Stimulated activated naive CD8-positive, alpha-beta T cell treated with anti-CD3 and anti-CD28 coated beads, Interleukin-15, Interleukin-2, amounts not matched to agents 100 ng/mL and 50 ng/mL, for 24 hours (primary cell): ENCODE results near the gene EIF5A2.
"Not testable (repeated sequence)": the region's sequence is repeated elsewhere in the genome, so short reads cannot be mapped to it uniquely, and the experiment has no call there.

Experiments
- H3K27ac Mint-ChIP-seq: one replicate; pipeline ENCODE4 v1.8.0; 2021; ENCODE audit warnings: mild to moderate bottlenecking, mixed read lengths
- H3K27me3 Mint-ChIP-seq: one replicate; pipeline ENCODE4 v1.8.0; 2021; ENCODE audit warnings: mixed read lengths
- H3K36me3 Mint-ChIP-seq: one replicate; pipeline ENCODE4 v1.8.0; 2021; ENCODE audit warnings: low read depth, mixed read lengths
- H3K4me1 Mint-ChIP-seq: one replicate; pipeline ENCODE4 v1.8.0; 2021; ENCODE audit warnings: low read depth, mixed read lengths
- H3K4me3 Mint-ChIP-seq: one replicate; pipeline ENCODE4 v1.8.0; 2021; ENCODE audit warnings: mild to moderate bottlenecking, mixed read lengths
- H3K9me3 Mint-ChIP-seq: one replicate; pipeline ENCODE4 v1.8.0; 2021; ENCODE audit warnings: mixed read lengths

EIF5A2 gene

DNA sequence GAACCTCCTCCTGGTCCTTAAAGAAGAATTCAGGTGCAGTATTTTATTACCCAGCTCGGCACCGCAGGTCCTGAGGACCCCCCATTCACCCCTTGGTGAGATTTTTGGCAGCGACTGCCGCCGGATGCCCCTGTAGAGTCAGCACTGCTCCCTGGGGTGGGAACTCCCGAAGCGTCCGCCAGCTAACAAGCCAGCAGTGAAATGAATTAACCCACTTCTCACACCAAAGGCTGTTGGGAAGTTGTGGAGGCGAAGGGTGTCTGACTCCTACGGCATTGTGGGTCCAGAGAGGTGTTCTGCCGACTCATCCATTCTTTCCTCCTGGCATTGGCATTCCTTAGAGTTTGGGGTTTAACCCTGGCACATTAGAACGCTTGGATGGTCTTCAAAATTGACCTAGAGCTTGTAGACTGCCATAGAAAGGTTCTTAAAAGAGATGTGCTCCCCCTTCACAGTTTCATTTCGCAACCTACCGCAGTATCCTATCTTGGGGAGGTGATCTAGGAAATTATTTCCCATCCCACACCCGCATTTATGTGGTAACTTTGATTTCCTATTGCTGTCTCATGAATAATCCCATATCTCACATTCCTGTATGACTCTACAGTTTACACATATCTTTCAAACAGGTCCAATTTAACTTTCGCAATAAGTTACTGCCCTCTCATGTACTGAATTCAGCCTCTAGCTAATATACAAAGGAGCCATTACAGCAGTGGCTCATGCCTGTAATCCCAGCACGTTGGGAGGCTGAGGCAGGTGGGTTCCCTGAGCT is 879 bp upstream of the EIF5A2 start:
- H3K9me3 Mint-ChIP-seq, result peaks cover 13% of the 10 kb centered on the region
- peaks cover 18% of the 10 kb centered on the region for H3K4me1 Mint-ChIP-seq
- H3K27ac Mint-ChIP-seq, result no peak overlapping the region
- H3K27me3 Mint-ChIP-seq, result no peaks in the 10 kb centered on the region
- H3K4me3 Mint-ChIP-seq, result peak overlapping the region; percentile 35
- H3K36me3 Mint-ChIP-seq, result peaks cover 8% of the 10 kb centered on the region

DNA sequence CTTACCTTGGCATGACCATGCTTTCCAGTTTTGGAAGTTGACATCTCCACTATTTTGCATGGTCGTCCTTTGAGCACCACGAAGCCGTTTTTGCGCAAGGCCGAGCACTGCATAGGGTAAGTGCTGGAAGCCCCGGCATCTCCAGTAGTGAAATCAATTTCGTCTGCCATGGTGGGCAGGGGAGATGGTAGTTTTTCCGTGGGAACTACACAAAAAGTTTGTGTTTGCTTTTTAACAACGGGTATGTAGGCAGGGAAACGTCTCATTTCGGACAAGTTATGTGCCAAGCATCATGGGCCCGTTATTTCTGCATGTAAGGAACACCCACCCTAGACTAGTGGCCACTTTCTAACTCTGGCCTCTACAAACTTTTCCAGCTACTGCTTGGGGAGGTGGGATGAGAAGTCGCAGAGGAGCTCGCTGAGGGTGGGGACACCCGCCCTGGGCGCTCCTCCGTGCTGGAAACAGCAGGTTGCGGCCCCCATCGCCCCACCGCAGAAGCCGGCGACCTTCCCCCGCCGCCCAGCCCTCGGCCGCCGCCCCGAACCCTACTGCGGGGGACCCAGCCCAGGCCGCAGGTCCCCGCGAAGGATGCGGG is 701 bp downstream of the EIF5A2 start:
- Mint-ChIP-seq H3K4me3 (peak overlapping the region; percentile 91), H3K27ac (no peak overlapping the region), H3K9me3 (peaks cover 13% of the 10 kb centered on the region), H3K4me1 (peaks cover 18% of the 10 kb centered on the region), H3K27me3 (no peaks in the 10 kb centered on the region), H3K36me3 (peaks cover 10% of the 10 kb centered on the region)

DNA sequence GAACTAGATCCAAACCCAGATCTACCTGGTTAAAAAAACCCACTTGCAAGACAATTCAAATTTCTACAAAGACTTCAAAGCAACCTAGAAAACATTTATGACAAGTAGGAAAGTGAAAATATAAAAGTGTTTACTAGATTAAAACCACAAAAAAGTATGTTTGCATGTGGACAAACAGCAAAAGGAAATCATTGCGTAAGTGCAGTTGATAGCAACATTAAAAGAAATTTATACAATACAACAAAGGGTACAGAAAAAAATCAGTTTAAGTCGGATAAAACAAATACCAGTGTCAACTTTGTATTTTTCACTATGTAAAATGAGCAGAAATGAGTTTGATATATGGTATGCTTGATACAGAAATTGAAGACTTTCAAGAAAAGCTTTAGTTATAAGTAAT is 2.6 kb downstream of the EIF5A2 start:
- Mint-ChIP-seq H3K36me3 (peaks cover 22% of the 10 kb centered on the region), H3K27ac (no peak overlapping the region), H3K4me1 (peaks cover 18% of the 10 kb centered on the region), H3K27me3 (no peaks in the 10 kb centered on the region), H3K9me3 (peaks cover 6% of the 10 kb centered on the region), H3K4me3 (no peak overlapping the region)

DNA sequence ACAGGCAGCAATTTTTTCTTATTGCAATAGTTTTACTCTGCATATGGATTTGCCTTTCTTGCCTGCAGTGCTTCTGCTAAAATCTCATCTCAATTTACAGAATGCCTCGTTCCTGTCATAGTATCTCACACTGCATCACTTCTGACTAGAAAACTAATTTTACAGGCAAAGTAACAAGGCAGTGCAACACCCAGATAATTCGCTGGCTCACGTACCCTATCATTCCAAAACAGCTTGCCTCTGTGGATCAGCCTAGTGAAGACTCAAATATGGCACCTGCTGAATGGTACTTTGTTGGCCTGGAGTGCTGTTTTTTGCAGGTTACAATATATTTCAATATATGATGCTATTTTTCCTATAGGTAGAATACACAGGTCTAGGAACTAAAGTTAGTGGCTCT is 5.3 kb downstream of the EIF5A2 start:
- Mint-ChIP-seq H3K27me3 (no peaks in the 10 kb centered on the region), H3K4me1 (peaks cover 14% of the 10 kb centered on the region), H3K36me3 (peaks cover 34% of the 10 kb centered on the region), H3K27ac (no peak overlapping the region), H3K4me3 (no peak overlapping the region), H3K9me3 (no peaks in the 10 kb centered on the region)

DNA sequence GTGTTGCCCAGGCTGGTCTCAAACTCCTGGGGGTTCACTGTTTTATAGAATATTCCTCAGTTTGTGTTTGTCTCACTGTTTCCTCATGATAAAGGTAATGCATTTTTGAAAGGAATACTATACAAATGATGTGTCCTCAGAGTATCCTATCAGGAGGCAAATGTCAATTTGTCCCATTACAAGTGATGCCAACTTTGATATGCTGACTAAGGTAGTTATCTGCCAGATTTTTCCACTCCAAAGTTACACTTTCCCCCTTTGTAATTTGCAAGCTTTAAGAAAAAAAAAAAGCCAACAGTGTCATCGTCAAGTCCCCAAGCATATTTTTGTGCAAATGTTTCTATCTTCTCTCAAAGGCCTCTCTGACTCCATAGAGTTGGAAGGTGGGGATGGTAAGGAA is 9.0 kb downstream of the EIF5A2 start:
- no peaks in the 10 kb centered on the region for H3K9me3 Mint-ChIP-seq
- H3K4me1 Mint-ChIP-seq, result peaks cover 3% of the 10 kb centered on the region
- H3K36me3 Mint-ChIP-seq, result peaks cover 44% of the 10 kb centered on the region
- H3K27me3 Mint-ChIP-seq, result no peaks in the 10 kb centered on the region
- H3K4me3 Mint-ChIP-seq, result no peak overlapping the region
- H3K27ac Mint-ChIP-seq, result no peak overlapping the region

DNA sequence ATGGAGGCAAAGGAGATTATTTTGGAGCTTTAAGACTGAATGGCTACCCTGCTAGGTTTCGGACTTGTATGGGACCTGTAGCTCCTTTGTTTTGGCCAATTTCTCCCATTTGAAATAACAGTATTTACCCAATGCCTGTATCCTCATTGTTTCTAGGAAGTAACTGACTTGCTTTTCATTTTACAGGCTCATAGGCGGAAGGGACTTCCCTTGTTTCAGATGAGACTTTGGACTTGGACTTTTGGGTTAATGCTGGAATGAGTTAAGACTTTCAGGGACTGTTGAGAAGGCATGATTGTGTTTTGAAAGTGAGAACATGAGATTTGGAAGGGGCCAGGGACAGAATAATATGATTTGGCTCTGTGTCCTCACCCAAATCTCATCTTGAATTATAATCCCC is 10.5 kb downstream of the EIF5A2 start:
- no peaks in the 10 kb centered on the region for H3K9me3 Mint-ChIP-seq
- no peak overlapping the region for H3K4me3 Mint-ChIP-seq
- H3K27me3 Mint-ChIP-seq, result no peaks in the 10 kb centered on the region
- no peak overlapping the region for H3K27ac Mint-ChIP-seq
- H3K36me3 Mint-ChIP-seq, result peaks cover 48% of the 10 kb centered on the region
- peaks cover 3% of the 10 kb centered on the region for H3K4me1 Mint-ChIP-seq

DNA sequence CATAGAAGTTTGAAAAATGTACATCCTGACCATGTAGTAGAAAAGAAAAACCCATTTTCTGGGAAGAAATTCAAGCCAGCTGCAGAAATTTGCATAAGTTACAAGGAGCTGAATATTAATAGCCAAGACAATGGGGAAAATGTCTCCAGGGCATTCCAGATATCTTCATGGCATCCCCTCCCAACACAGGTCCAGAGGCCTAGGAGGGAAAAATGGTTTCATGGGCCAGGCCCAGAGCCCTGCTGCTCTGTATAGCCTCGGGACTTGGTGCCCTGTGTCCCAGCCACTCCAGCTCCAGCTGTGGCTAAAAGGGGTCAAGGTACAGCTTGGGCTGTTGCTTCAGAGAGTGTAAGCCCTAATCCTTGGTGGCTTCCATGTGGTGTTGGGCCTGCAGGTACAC is 11.2 kb downstream of the EIF5A2 start:
- not testable (repeated sequence) for H3K4me1 Mint-ChIP-seq, H3K27me3 Mint-ChIP-seq, H3K9me3 Mint-ChIP-seq, H3K27ac Mint-ChIP-seq, H3K4me3 Mint-ChIP-seq
- peaks cover 44% of the 10 kb centered on the region for H3K36me3 Mint-ChIP-seq

DNA sequence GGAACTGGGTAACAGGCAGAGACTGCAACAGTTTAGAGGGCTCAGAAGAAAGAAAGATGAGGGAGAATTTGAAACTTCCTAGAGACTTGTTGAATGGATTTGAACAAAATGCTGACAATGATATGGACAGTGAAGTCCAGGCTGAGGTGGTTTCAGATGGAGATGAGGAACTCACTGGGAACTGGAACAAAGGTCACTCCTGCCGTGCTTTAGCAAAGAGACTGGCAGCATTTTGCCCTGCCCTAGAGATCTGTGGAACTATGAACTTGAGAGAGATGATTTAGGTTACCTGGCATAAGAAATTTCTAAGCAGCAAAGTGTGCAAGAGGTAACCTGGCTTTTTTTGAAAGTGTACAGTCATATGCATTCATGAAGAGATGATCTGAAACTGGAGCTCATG is 11.7 kb downstream of the EIF5A2 start:
- H3K9me3 Mint-ChIP-seq, result no peaks in the 10 kb centered on the region
- H3K27ac Mint-ChIP-seq, result no peak overlapping the region
- H3K4me1 Mint-ChIP-seq, result peaks cover 3% of the 10 kb centered on the region
- no peak overlapping the region for H3K4me3 Mint-ChIP-seq
- no peaks in the 10 kb centered on the region for H3K27me3 Mint-ChIP-seq
- peaks cover 40% of the 10 kb centered on the region for H3K36me3 Mint-ChIP-seq

DNA sequence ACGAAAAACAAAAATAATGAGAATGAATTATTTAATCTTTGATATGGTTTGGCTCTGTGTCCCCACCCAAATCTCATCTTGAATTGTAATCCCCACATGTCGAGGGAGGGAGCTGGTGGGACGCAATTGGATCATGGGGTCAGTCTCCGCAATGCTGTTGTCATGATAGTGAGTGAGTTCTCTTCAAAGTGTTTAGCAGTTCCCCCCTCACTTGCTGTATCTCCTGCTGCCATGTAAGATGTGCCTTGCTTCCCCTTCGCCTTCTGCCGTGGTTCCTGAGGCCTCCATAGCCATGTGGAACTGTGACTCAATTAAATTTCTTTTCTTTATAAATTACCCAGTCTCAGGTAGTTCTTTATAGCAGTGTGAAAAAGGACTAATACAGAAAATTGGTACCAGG is 12.1 kb downstream of the EIF5A2 start:
- H3K4me3 Mint-ChIP-seq, H3K4me1 Mint-ChIP-seq, H3K27me3 Mint-ChIP-seq, H3K9me3 Mint-ChIP-seq, H3K27ac Mint-ChIP-seq: not testable (repeated sequence)
- peaks cover 40% of the 10 kb centered on the region for H3K36me3 Mint-ChIP-seq

DNA sequence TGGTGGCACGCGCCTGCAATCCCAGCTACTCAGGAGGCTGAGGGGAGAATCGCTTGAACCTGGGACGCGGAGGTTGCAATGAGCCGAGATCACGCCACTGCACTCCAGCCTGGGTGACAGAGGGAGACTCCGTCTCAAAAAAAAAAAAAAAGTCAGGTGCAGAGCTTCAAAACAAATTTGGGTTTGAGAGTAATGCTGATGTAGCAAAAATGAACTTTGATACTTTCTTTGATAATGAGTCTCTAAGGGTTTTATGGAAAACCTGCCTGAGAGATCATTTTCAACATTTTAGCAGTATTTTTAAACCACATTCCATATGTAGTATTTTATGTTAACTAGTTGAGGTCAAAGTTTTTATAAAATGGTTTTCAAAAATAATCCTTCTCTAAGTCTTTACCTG is 14.5 kb downstream of the EIF5A2 start:
- Mint-ChIP-seq H3K9me3 (no peaks in the 10 kb centered on the region), H3K4me3 (no peak overlapping the region), H3K36me3 (peaks cover 29% of the 10 kb centered on the region), H3K4me1 (no peaks in the 10 kb centered on the region), H3K27me3 (no peaks in the 10 kb centered on the region), H3K27ac (no peak overlapping the region)

DNA sequence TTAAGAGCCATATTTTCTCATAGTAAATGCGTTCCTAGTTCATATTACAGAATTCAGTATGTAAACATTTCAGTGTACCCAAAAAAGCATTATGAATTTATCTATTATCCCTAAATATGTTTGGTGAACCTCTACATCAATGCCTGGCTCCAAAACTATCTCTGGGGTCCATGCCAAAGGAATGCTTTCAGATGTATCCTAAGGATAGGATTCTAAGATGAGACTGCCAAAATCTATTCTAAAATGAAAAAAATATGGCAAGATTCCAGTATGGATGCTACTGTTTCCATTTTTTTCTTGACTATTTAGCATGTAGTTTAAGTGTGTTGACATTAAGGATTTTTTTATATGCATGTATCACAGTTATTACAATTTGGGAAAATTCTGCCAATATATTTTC is 18.8 kb downstream of the EIF5A2 start:
- Mint-ChIP-seq H3K36me3 (peaks cover 9% of the 10 kb centered on the region), H3K4me1 (no peaks in the 10 kb centered on the region), H3K9me3 (no peaks in the 10 kb centered on the region), H3K27me3 (no peaks in the 10 kb centered on the region), H3K27ac (no peak overlapping the region), H3K4me3 (no peak overlapping the region)

DNA sequence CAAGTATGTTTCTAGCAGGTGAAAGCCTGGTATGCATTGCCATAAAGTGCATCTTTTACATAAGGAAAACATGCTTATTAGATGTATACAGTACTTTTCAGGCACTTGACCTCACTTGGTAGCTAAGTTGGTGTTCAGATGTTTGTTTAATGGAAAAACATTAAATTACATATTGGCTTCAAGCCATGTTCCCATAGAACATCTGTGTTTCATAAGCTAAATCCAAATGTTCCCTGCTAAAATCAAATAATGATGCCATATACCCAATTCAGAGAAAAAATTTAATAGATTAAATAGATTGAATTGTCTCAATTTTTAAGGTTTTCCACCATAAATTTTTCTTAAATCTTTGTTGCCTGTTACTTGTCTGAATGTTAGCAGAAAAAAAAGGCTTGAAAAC is 19.3 kb downstream of the EIF5A2 start:
- Mint-ChIP-seq H3K9me3 (no peaks in the 10 kb centered on the region), H3K4me1 (no peaks in the 10 kb centered on the region), H3K4me3 (no peak overlapping the region), H3K27me3 (peaks cover 3% of the 10 kb centered on the region), H3K36me3 (peaks cover 9% of the 10 kb centered on the region), H3K27ac (no peak overlapping the region)

DNA sequence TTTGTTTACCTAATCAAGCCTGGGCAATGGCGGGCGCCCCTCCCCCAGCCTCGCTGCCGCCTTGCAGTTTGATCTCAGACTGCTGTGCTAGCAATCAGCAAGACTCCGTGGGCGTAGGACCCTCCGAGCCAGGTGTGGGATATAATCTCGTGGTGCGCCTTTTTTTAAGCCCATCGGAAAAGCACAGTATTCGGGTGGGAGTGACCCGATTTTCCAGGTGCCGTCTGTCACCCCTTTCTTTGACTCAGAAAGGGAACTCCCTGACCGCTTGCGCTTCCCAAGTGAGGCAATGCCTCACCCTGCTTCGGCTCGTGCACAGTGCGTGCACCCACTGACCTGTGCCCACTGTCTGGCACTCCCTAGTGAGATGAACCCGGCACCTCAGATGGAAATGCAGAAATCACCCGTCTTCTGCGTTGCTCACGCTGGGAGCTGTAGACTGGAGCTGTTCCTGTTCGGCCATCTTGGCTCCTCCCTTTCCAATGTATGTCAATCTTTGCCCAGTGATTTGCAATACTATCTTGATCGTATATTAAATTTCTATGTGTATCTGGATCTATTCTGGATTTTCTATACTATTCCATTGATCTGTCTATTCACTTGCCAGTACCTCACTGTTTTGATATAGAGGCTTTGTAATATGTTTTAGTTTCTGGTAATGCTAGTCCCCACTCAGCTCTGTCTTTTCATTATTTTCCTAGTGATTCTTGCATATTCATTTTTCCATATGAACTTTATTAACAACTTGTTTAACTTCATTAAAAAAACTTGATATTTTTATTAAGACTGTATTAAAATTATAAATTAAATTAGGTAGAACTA is 24.1 kb downstream of the EIF5A2 start:
- H3K36me3 Mint-ChIP-seq, H3K4me1 Mint-ChIP-seq, H3K9me3 Mint-ChIP-seq, H3K27ac Mint-ChIP-seq, H3K4me3 Mint-ChIP-seq, H3K27me3 Mint-ChIP-seq: not testable (repeated sequence)

DNA sequence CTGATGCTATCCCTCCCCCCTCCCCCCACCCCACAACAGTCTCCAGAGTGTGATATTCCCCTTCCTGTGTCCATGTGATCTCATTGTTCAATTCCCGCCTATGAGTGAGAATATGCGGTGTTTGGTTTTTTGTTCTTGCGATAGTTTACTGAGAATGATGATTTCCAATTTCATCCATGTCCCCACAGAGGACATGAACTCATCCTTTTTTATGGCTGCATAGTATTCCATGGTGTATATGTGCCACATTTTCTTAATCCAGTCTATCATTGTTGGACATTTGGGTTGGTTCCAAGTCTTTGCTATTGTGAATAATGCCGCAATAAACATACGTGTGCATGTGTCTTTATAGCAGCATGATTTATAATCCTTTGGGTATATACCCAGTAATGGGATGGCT is 29.7 kb downstream of the EIF5A2 start:
- H3K36me3 Mint-ChIP-seq, H3K4me1 Mint-ChIP-seq, H3K27me3 Mint-ChIP-seq, H3K9me3 Mint-ChIP-seq, H3K4me3 Mint-ChIP-seq, H3K27ac Mint-ChIP-seq: not testable (repeated sequence)

DNA sequence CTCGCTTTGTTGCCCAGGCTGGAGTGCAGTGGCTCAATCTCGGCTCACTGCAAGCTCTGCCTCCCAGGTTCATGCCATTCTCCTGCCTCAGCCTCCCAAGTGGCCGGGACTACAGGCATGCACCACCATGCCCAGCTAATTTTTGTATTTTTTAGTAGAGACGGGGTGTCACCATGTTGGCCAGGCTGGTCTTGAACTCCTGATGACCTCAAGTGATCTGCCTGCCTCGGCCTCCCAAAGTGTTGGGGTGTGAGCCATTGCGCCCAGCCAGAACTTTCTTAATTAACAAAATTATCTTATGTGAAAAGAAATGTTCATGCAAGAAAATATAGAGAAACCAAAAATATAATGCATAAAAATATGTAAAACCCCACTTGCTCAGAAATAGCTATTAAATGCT is 31.1 kb downstream of the EIF5A2 start:
- not testable (repeated sequence) for H3K9me3 Mint-ChIP-seq, H3K27me3 Mint-ChIP-seq, H3K36me3 Mint-ChIP-seq, H3K27ac Mint-ChIP-seq, H3K4me3 Mint-ChIP-seq, H3K4me1 Mint-ChIP-seq
